A204.1 (cell line): ENCODE measurements around the gene KCNG4.

Experiments
- FAIRE-seq: peaks from 2 replicates; lab custom pipeline; 2012; peaks lifted over from hg19 to GRCh38; lab: Jason Lieb, UNC

KCNG4 gene

GRCh38 chr16:84262031-84262430 is 22.2 kb upstream of the KCNG4 start:
- FAIRE-seq = no peak

GRCh38 chr16:84260766-84261554 is 21.1 kb upstream of the KCNG4 start:
- FAIRE-seq = no peak

- no peak for FAIRE-seq
These were observed 19.9 kb upstream of the KCNG4 start for GRCh38 chr16:84259691-84260090.

- FAIRE-seq = no peak
These were observed 18.5 kb upstream of the KCNG4 start for GRCh38 chr16:84258266-84258665.

GRCh38 chr16:84255050-84255810 is 15.4 kb upstream of the KCNG4 start:
- FAIRE-seq = no peak

GRCh38 chr16:84254062-84254461 is 14.2 kb upstream of the KCNG4 start:
- FAIRE-seq = no peak

- no peak for FAIRE-seq
These were observed 13.4 kb upstream of the KCNG4 start for GRCh38 chr16:84253173-84253572.

GRCh38 chr16:84252184-84252583 is 12.4 kb upstream of the KCNG4 start:
- FAIRE-seq = no peak

GRCh38 chr16:84247844-84248243 is 8.0 kb upstream of the KCNG4 start:
- no peak for FAIRE-seq

GRCh38 chr16:84247331-84247730 is 7.5 kb upstream of the KCNG4 start:
- no peak for FAIRE-seq

GRCh38 chr16:84246679-84247077 is 6.9 kb upstream of the KCNG4 start:
- no peak for FAIRE-seq

GRCh38 chr16:84245956-84246678 is 6.3 kb upstream of the KCNG4 start:
- no peak for FAIRE-seq

- no peak for FAIRE-seq
These were observed 4.9 kb upstream of the KCNG4 start for GRCh38 chr16:84244728-84245127.

- FAIRE-seq = no peak
These were observed 3.9 kb upstream of the KCNG4 start for GRCh38 chr16:84243732-84244131.

GRCh38 chr16:84242839-84243238 is 3.0 kb upstream of the KCNG4 start:
- no peak for FAIRE-seq

GRCh38 chr16:84241778-84242177 is 2.0 kb upstream of the KCNG4 start:
- no peak for FAIRE-seq

GRCh38 chr16:84240455-84240854 is 643 bp upstream of the KCNG4 start:
- no peak for FAIRE-seq

GRCh38 chr16:84239141-84239769 is 557 bp downstream of the KCNG4 start:
- FAIRE-seq = no peak

GRCh38 chr16:84237994-84238750 is 1.6 kb downstream of the KCNG4 start:
- FAIRE-seq = no peak

GRCh38 chr16:84236671-84237070 is 3.1 kb downstream of the KCNG4 start:
- no peak for FAIRE-seq

GRCh38 chr16:84234321-84235241 is 5.2 kb downstream of the KCNG4 start:
- no peak for FAIRE-seq
